GM19023 (cell line): Measurements from ENCODE around the gene SUPT4H1.

Source experiments
- ATAC-seq: cut with Tn5 transposase; IDR thresholded peaks from one replicate; pipeline ENCODE4 v1.9.1; 2021; ENCODE audit warnings: mild to moderate bottlenecking, moderate library complexity; ENCODE audit not compliant: unreplicated experiment

The SUPT4H1 gene

GRCh38 chr17:58307468-58308172 lies 44.4 kb downstream of the SUPT4H1 start:
- ATAC-seq: no peak

- no peak for ATAC-seq
Observed at GRCh38 chr17:58306131-58306951, 45.7 kb downstream of the SUPT4H1 start.

- ATAC-seq: no peak
Observed at GRCh38 chr17:58305626-58306025, 46.4 kb downstream of the SUPT4H1 start.

GRCh38 chr17:58304750-58305486 lies 47.1 kb downstream of the SUPT4H1 start:
- no peak for ATAC-seq

GRCh38 chr17:58303971-58304749 lies 47.8 kb downstream of the SUPT4H1 start:
- ATAC-seq: no peak

- no peak for ATAC-seq
Observed at GRCh38 chr17:58302919-58303585, 48.9 kb downstream of the SUPT4H1 start.

GRCh38 chr17:58302171-58302918 lies 49.7 kb downstream of the SUPT4H1 start:
- ATAC-seq: no peak

GRCh38 chr17:58301504-58302150 lies 50.4 kb downstream of the SUPT4H1 start:
- no peak for ATAC-seq

GRCh38 chr17:58300336-58300735 lies 51.7 kb downstream of the SUPT4H1 start:
- no peak for ATAC-seq
